Right renal cortex interstitium (tissue), 3 donors: ENCODE results near the gene ZBTB39. TPM values are rescaled to one million over a fixed set of nuclear protein-coding genes. Genes with fewer than 3 reads are reported as not detected.
"Not testable (repeated sequence)": the region's sequence is repeated elsewhere in the genome, so short reads cannot be mapped to it uniquely, and the experiment has no call there.

Experiments used
- DNase-seq, 3 donors: peaks; one replicate each; pipeline ENCODE4 v3.0.0-alpha.2; 2013; ENCODE audit warnings: low read depth in 3 of 3, low spot score in 2 of 3
- polyA plus RNA-seq, 3 donors: library from polyadenylated mRNA; unstranded; fragments of 120-200 nt; gene quantifications; one replicate each; pipeline ENCODE4 v1.2.1, GENCODE V29; 2013; ENCODE audit not compliant: insufficient read length in 3 of 3

The ZBTB39 gene
- polyA plus RNA-seq, 3 donors, result 11.9 to 13.0 (median 12.4) TPM

DNA sequence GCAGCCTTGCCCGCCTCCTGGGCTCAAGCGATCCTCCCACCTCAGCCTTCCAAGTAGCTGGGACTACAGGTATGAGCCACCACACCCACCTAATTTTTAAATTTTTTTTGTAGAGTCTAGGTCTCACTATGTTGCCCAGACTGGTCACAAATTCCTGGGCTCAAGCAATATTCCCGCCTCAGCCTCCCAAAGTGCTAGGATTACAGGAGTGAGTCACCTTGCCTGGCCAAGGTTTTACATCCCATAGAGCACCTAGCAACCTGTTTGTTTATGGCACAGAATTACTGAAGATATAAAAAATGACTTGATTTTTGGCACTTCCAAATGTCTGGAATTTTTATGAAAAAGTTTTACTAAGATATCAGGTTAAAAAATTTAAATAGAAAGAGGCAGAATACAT lies 27.1 kb upstream of the ZBTB39 start:
- no peak for DNase-seq

DNA sequence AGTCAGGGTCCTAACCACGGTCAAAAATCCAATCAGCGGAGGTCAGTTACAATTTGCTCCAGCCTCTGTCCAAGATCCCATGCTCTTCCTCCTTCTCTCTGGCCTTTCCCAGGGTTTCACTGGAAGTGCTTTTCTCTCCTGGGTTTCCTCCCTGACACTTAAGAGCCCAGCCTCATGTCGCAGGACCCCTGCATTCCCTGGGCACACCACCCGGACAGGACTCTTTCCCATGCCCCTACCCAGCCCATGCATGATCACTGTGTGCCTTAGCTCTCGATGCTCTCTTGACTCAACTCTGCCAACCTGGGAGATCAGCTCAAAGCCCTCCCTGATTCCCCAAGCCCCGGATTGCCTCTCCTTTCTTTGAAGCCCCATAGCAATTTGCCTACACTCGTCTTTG lies 25.4 kb upstream of the ZBTB39 start:
- no peak for DNase-seq

DNA sequence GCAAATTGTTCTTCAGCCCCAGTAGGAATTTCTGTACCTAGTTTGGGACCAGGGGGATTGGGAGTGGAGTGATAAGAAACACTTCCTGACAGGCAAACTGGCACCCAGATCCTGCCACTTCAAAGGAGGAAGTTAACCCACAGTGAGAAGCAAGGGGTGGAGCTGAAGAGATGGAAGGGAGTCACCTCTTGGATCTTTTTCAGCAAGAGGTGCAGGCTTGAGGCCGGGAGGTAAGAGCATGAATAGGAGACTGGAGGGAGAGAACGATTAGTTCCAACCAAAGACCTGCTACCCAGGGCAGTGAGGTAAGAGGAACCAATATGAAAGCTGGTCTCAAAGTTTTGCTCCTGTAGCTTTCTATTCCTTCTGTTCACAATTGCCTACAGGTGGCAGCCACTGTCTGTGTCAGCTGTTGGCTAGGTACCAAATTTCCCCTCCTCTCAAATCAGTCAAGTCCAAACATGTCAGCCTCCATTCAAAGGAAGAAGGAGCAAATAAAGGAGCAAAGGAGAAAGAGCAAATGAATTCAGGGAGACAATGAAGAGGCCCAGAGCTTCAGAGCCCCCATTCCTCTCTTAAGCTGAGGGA lies 24.9 kb upstream of the ZBTB39 start:
- no peak for DNase-seq

DNA sequence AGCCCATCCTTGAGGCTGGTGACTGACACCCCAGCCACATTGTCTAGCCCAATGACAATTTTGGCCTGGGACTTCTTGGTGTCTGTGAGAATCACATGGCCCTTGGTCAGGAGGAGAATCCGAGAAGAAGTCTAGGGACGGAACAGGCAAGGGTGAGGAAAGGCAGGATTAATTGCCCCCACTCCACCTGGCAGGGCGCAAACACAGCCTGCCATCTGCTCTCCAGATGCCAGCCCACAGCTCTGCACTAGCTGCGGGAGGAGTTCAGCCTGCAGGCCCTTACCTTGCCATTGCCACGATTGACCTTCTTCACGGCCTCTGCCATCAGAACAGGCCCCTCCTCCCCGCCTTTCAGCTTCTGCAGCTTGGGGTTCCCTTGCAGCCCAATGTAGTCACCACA lies 23.1 kb upstream of the ZBTB39 start:
- no peak for DNase-seq

DNA sequence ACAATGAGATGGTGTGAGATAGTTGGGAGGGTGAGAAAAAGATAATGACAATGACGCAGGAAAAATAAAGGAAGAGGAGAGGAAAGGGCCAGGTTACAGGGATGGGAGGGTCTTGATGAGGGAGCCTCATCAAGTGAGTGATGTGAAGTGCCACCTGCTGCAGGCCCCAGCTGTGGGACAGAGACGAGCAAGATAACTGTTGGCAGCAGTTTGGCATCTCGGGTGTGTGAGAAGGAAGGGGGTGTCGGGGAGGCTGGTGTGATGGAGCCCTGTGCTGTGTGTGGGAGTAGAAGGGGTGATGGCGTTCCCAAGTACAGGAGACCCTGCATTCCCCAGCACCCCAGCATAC lies 21.4 kb upstream of the ZBTB39 start:
- no peak for DNase-seq

DNA sequence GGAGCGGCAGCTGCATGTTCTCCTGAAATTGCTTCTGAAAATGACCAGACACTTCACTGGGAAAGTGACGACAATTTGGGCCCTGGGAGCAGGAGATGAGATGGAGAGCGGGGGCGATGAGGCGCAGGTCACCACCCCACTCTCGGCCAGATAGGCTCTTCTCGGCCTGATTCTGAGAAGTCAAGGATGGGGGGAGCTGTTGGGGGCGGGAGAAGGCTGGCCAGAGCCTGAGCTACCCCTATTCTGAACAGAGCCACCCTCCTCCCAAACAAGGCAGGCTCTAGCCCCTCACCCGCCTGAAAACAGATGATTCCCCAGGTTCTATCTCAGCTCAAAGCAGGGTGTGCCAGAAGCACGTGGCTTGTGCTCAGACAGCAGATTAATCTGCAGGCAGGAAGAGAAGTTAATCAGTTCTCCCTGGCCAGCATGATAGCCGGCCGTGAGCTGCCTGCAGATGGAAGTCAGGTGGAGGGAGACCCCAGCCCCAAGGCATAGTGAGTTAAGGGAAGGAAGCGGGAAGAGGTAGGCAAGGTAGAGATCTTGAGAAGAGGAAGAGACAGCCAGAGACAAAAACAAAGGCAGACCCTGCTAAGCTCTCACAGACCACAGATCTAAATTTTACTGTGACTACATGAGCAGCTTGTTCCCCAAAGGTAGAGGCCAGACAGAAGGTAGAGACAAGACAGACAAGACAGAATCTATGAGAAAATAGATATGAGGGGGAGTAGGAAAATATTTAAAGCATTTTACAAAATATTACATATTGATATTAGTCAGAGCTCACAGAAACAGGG lies 20.9 kb upstream of the ZBTB39 start:
- DNase-seq, result no peak

DNA sequence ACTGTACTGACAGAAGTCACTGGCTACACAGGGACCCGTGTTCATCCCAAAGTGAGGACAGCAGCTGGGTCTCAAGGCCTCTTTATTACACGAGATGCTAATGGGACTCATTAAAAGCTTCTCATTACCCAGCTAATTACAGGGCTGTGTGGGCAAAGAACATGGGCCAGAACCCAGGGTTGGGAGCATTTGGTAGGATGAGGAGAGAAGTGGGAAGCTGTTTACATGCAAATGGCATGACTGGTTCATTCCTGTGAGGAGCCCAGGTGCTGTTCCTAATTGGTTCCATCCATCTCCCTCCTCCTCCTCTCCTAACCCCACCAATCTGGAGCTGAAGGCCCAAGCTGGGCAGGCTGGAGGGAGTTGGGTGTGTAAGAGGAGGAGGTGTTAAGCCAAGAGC lies 18.9 kb upstream of the ZBTB39 start:
- DNase-seq, result no peak

DNA sequence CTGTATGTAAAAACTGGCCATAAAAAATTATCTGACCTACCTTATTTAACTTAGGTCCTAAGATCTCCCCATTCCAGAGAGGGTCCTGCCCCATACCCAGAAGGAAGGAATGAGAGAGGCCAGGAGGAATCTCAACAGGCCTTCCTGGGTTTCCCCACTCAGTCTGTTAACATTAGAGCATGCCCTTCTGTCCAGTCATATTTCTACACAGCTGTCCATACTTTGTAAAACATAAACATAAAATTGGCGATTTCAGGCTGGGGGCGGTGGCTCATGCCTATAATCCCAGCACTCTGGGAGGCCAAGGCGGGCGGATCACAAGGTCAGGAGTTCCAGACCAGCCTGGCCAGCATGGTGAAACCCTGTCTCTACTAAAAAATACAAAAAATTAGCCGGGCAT lies 16.0 kb upstream of the ZBTB39 start:
- DNase-seq, result not testable (repeated sequence)

DNA sequence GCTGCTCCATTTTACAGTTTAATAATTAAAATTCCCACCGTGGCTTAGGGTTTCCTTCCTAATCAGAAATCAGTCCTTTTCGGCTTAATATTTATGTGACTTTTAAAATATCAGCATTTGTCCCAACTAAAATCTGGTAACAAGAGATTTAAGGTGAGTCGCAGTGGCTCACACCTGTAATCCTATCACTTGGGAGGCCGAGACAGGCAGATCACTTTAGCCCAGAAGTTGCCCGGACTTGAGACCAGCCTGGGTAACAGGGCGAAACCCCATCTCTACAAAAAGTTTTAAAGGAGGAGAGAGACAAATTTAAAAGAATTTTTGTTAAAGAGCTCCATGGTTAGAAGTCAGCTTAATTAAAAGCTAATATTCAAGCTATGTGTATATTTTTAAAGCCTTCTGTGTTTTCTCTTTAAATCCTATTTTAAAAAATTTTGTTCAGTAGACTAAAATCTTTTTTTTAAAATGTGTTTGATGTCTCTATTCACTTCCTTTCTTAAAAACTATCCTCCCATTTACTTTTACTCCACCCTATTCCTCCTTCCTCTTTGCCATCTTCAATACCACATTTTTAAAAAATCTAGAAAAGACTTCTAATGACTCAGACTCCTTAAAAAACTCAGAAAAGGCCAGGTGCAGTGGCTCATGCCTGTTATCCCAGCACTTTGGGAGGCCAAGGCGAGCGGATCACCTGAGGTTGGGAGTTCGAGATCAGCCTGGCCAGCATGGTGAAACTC lies 13.8 kb upstream of the ZBTB39 start:
- no peak for DNase-seq

DNA sequence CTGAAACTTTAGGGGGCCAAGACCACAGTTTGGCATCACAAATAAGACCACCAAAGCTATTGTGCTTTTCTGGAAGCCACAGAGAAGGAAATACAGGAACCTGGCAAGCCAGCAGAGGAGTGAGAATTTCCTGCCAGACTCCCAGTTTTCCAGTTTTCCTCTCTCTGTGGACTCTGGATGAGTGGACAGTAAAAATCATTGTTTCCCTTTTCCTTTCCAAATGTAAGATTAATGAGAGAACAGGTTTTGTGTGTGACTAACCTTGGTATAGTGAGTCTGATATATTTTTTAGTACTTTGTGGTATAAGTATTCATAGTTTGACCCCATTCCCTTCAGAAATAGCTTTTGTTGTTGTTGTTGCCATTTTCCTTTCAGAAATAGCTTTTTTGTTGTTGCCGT lies 12.6 kb upstream of the ZBTB39 start:
- no peak for DNase-seq

DNA sequence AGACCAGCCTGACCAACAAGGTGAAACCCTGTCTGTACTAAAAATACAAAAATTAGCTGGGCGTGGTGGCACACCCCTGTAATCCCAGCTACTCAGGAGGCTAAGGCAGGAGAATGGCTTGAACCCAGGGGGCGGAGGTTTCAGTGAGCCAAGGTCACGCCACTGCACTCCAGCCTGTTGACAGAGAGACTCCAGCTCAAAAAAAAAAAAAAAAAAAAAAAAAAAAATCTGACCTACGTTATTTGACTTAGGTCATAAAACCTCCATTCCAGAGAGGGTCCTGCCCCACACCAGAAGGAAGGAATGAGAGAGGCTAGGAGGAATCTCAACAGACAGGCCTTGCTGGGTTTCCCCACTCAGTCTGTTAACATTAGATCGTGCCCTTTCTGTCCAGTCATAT lies 12.0 kb upstream of the ZBTB39 start:
- not testable (repeated sequence) for DNase-seq

DNA sequence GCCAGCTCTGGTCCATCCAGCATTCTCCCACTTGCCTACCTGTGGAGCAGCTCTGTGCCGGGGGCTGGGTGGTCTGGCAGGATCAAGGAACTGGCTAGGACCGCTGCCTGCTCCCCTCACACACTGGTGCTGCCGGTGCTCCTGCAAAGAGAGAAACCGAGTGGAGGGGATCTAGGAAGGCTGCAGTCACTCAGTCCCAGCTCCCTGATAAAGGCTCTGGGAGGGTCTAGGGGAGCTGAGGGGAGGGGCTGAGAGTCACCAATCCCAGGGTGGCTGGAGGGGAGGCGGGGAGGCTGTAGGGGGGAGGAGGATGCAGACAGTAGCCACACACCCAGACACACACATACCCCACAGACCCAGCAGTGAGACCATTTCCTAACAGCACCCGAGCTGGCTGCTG lies 10.0 kb upstream of the ZBTB39 start, which contains the start of gene TAC3:
TSS of gene TAC3 (minus strand) at position 182 of the 400 bp plus-strand sequence. CDS start 732 bp downstream, outside the sequence.
- no peak for DNase-seq

DNA sequence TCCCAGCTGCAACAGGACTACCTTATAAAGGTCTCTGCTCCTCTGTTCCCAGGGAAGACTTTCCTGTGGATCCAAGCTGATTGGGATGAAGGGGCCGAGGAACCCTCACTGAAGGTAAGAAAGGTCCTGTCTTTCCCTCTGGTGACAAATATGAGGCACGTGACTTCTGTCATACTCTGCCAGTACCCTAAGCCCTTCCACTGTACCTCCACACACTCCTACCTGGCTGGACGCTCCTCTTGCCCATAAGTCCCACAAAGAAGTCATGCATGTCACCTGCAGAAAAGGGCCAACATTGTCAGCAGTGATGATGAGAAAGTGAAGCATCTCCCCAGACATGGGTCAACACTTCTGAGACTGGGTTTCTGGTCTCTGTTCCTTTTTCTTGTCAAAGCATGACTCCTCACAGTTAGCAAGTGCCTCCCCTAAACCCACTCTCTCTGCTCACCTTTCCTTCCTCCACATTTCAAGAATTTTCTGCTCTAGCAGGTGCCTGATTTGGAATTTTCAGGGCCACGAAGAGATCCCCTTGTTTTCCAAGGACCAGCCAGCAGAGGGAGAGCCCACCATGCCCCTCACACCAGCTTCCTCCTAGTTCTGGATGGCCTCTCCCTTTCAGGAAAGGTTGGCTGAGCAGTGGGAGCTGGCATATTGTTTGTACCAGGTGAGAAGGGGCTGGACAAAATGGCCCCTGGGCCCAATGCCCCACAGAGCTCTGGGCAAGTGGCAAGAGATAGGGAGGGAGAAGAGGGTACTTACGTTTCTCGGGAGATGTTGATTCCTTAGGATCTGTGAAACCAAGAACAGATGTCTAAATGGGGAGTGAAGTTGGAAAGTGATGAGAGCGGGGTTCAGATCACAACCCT lies 6.5 kb upstream of the ZBTB39 start:
- no peak for DNase-seq

DNA sequence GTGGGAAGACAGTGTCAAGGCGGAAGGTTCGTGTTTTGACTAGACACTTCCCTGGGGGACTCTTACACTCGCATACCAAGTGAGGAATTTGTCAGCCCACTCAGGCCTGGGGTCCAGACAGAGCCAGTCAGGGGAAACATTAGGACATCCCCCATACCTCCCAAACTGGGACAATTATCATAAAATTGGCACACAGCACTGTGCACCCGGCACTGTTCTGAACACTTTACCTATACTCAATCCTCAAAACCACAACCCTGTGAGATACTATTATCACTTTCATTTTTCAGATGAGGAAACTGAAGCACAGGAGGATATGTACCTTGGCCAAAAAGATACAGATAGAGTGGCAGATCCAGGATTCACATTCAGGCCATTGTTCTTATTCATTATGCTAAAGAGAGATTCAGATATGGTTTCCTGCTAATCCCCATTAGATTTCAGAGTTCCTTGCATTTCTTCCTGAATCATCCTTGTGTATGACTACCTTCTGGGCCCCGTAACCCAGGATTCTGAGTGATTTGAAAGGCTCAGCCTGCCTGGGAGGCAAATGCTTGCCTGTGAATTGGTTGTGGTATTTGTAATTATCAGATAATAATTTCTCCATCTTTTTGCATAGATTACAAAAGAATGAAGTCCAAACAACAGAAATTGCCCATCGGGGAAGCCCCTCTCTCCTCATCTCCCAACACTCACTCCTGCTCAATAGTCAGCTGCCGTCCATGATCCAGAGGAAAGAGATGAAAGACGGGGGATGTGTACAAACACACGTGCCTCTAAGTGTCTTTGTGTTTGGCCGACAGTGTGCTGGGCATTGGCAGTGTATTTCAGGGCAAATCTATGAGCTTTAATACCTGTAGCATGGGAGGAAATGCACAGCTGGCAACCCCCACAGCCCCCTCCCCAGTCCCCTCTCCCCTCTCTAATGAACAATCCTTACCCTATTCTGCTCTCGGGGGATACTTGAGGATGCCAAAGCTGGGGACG lies 5.4 kb upstream of the ZBTB39 start:
- no peak for DNase-seq

DNA sequence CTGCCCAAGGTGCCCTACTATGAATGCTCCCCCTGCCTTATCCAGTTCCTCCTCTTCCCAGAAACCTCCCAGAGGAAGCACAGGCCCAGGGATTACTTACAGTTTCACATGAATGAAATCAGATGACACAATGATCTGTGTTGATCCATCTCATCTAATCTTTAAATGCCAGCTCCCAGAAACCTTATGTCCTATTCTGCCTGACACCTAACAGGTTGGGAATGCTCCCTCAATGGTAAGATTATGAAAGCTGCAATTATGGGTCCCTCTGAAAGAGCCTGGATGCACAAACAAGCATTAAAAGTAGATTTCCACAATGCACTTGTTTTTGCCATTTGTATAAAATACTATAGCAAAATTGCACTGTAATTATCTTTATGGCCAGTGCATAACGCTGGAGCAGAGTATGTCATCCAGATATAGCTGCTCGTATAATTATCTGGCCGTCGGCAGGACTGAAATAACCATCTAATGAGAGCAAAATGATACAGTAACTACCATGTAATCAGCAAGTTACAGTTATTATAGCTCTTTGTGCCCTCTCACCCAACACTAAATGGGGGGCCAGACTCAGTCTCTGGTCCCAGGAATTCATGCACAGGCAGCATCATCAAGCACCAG lies 4.4 kb upstream of the ZBTB39 start:
- no peak for DNase-seq

DNA sequence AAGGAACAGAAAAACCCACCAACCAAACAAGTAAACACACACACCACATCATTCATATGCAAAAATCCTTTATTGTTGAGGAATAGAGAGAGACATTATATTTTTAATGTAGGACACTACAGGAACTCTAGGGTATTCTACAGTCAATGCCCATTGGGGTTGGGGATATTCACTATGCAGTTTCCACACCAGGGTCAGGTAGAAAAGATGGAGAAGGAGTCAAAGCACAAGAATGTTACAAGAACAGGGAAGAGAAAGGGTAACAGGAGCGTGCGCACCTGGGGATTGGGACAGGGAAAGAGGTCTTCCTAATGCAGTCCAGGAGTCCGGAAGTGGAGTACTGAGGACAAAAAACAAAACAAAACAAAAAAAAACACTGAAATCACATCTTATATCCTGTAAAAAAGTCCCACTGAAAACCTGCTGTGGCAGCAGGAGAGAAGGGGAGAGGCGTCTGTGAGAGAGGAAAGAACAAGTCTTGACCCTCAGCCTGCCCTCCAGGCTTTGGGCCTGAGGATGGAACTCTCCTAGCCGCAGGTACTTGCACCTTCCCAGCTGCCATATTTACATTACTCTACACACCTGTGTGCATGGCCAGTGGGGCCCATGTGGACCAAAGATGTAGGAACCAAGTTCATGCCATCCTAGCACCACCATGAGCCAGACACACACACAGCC lies 3.7 kb upstream of the ZBTB39 start:
- no peak for DNase-seq

DNA sequence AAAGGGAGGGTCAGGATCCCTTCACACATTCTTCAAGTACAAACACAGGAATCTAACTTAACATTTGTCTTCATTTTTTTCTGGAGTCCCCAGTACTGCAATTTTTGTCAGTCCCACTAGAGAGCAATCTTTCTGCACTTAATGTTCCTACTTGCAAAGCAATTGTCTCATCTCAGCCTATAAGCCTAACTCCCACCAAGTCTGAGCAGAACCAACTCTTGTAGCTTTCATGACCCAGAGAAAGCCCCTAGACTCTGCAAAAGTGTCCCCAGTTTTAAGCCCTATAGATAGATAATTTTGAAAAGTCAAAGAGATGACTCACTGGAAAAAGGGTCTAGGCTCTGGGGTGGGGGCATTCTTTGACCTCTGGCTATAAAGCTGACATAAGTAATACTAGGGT lies 1.8 kb upstream of the ZBTB39 start:
- DNase-seq, result peak in 1 of 3 donors; percentile 51

DNA sequence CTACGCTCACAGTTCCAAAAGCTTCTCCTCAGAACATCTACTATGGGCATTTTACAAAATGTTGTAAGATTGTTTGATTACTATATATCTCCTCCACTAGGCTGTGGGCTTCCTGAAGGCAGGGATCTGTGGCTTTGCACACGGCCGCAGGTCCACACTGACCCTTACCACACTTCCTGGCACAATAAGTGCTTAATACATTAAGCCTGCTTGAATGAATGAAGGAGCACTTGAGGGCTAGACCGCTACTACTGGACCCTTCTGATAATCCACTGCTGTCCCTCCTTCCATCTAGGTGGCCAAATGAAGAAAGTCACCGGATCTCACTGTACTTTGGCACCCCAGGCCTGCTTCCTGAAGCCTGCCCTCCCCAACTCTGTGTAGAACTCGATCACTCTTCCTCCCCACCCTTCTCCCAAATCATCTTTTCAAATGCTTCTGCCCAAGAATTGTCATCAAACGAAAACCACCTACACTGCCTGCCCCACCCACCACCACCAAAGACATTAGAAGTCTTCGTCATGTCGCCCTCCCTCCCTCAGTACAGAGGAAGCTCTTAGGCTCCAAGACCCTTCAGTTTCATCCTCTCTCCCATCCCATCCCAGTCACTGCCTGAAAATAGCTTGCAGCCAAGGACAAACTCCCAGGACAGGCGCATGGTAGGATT lies 596 bp upstream of the ZBTB39 start:
- DNase-seq, result no peak
